ENCODE measurements around the gene CTNNA2.

The CTNNA2 gene

GRCh38 chr2:80364524-80365212, 851.8 kb downstream of the CTNNA2 start:
- no peak overlapping the region for H3K4me3 ChIP-seq (ENCODE audit: extremely low read depth, insufficient read depth, low read length, poor library complexity, severe bottlenecking)
- H3K36me3 ChIP-seq (ENCODE audit: control insufficient read depth, insufficient read depth, low read length), result no peaks in the 10 kb centered on the region
- H3K9me3 ChIP-seq (ENCODE audit: control insufficient read depth, low read length), result no peaks in the 10 kb centered on the region
- H3K27ac ChIP-seq (ENCODE audit: low read depth, low read length, severe bottlenecking), result no peak overlapping the region
- WGBS, 2 experiments (ENCODE audit: insufficient coverage in 2 of 2), result 0 to 25% methylated on average over 1 to 2 of the region's 6 CpGs
- H3K4me1 ChIP-seq (ENCODE audit: control insufficient read depth, insufficient read depth, low read length, poor library complexity, severe bottlenecking), result peaks cover 9% of the 10 kb centered on the region

GRCh38 chr2:80365762-80366161, 852.9 kb downstream of the CTNNA2 start:
- Histone ChIP-seq H3K36me3 (ENCODE audit: control insufficient read depth, insufficient read depth, low read length) (no peaks in the 10 kb centered on the region), H3K27ac (ENCODE audit: low read depth, low read length, severe bottlenecking) (no peak overlapping the region), H3K4me1 (ENCODE audit: control insufficient read depth, insufficient read depth, low read length, poor library complexity, severe bottlenecking) (peaks cover 9% of the 10 kb centered on the region), H3K4me3 (ENCODE audit: extremely low read depth, insufficient read depth, low read length, poor library complexity, severe bottlenecking) (no peak overlapping the region), H3K9me3 (ENCODE audit: control insufficient read depth, low read length) (no peaks in the 10 kb centered on the region)
- 33% methylated on average over 1 of the region's 3 CpGs; no CpG with 5 or more reads in 1 of the 2 experiments for WGBS, 2 experiments (ENCODE audit: insufficient coverage in 2 of 2)

GRCh38 chr2:80370375-80371009, 857.6 kb downstream of the CTNNA2 start:
- H3K4me3 ChIP-seq (ENCODE audit: extremely low read depth, insufficient read depth, low read length, poor library complexity, severe bottlenecking), result no peak overlapping the region
- no peaks in the 10 kb centered on the region for H3K4me1 ChIP-seq (ENCODE audit: control insufficient read depth, insufficient read depth, low read length, poor library complexity, severe bottlenecking)
- no peak overlapping the region for H3K27ac ChIP-seq (ENCODE audit: low read depth, low read length, severe bottlenecking)
- 80% methylated on average over 1 of the region's 3 CpGs; no CpG with 5 or more reads in 1 of the 2 experiments for WGBS, 2 experiments (ENCODE audit: insufficient coverage in 2 of 2)
- H3K36me3 ChIP-seq (ENCODE audit: control insufficient read depth, insufficient read depth, low read length), result no peaks in the 10 kb centered on the region
- H3K9me3 ChIP-seq (ENCODE audit: control insufficient read depth, low read length), result no peaks in the 10 kb centered on the region

GRCh38 chr2:80374105-80374504, 861.3 kb downstream of the CTNNA2 start:
- H3K4me1 ChIP-seq (ENCODE audit: control insufficient read depth, insufficient read depth, low read length, poor library complexity, severe bottlenecking), result no peaks in the 10 kb centered on the region
- WGBS, 2 experiments (ENCODE audit: insufficient coverage in 2 of 2), result no CpG with 5 or more reads among the region's 3 CpGs
- H3K4me3 ChIP-seq (ENCODE audit: extremely low read depth, insufficient read depth, low read length, poor library complexity, severe bottlenecking), result no peak overlapping the region
- no peak overlapping the region for H3K27ac ChIP-seq (ENCODE audit: low read depth, low read length, severe bottlenecking)
- no peaks in the 10 kb centered on the region for H3K36me3 ChIP-seq (ENCODE audit: control insufficient read depth, insufficient read depth, low read length)
- no peaks in the 10 kb centered on the region for H3K9me3 ChIP-seq (ENCODE audit: control insufficient read depth, low read length)

- no peaks in the 10 kb centered on the region for H3K36me3 ChIP-seq (ENCODE audit: control insufficient read depth, insufficient read depth, low read length)
- H3K4me1 ChIP-seq (ENCODE audit: control insufficient read depth, insufficient read depth, low read length, poor library complexity, severe bottlenecking), result no peaks in the 10 kb centered on the region
- no peaks in the 10 kb centered on the region for H3K9me3 ChIP-seq (ENCODE audit: control insufficient read depth, low read length)
- H3K27ac ChIP-seq (ENCODE audit: low read depth, low read length, severe bottlenecking), result no peak overlapping the region
- H3K4me3 ChIP-seq (ENCODE audit: extremely low read depth, insufficient read depth, low read length, poor library complexity, severe bottlenecking), result no peak overlapping the region
Observed at GRCh38 chr2:80377071-80377470, 864.2 kb downstream of the CTNNA2 start.

- no peak overlapping the region for H3K4me3 ChIP-seq (ENCODE audit: extremely low read depth, insufficient read depth, low read length, poor library complexity, severe bottlenecking)
- no peaks in the 10 kb centered on the region for H3K36me3 ChIP-seq (ENCODE audit: control insufficient read depth, insufficient read depth, low read length)
- H3K27ac ChIP-seq (ENCODE audit: low read depth, low read length, severe bottlenecking), result no peak overlapping the region
- H3K4me1 ChIP-seq (ENCODE audit: control insufficient read depth, insufficient read depth, low read length, poor library complexity, severe bottlenecking), result no peaks in the 10 kb centered on the region
- WGBS, 2 experiments (ENCODE audit: insufficient coverage in 2 of 2), result no CpG with 5 or more reads among the region's 3 CpGs
- no peaks in the 10 kb centered on the region for H3K9me3 ChIP-seq (ENCODE audit: control insufficient read depth, low read length)
Observed at GRCh38 chr2:80380736-80381135, 867.9 kb downstream of the CTNNA2 start.

- 96 to 97% methylated on average over 2 of the region's 3 CpGs for WGBS, 2 experiments (ENCODE audit: insufficient coverage in 2 of 2)
- Histone ChIP-seq H3K4me1 (ENCODE audit: control insufficient read depth, insufficient read depth, low read length, poor library complexity, severe bottlenecking) (no peaks in the 10 kb centered on the region), H3K27ac (ENCODE audit: low read depth, low read length, severe bottlenecking) (no peak overlapping the region), H3K36me3 (ENCODE audit: control insufficient read depth, insufficient read depth, low read length) (no peaks in the 10 kb centered on the region), H3K9me3 (ENCODE audit: control insufficient read depth, low read length) (no peaks in the 10 kb centered on the region), H3K4me3 (ENCODE audit: extremely low read depth, insufficient read depth, low read length, poor library complexity, severe bottlenecking) (no peak overlapping the region)
Observed at GRCh38 chr2:80381666-80382065, 868.8 kb downstream of the CTNNA2 start.

GRCh38 chr2:80392441-80392840, 879.6 kb downstream of the CTNNA2 start:
- no peaks in the 10 kb centered on the region for H3K9me3 ChIP-seq (ENCODE audit: control insufficient read depth, low read length)
- no peaks in the 10 kb centered on the region for H3K4me1 ChIP-seq (ENCODE audit: control insufficient read depth, insufficient read depth, low read length, poor library complexity, severe bottlenecking)
- no CpG with 5 or more reads among the region's 2 CpGs for WGBS, 2 experiments (ENCODE audit: insufficient coverage in 2 of 2)
- no peak overlapping the region for H3K27ac ChIP-seq (ENCODE audit: low read depth, low read length, severe bottlenecking)
- H3K36me3 ChIP-seq (ENCODE audit: control insufficient read depth, insufficient read depth, low read length), result no peaks in the 10 kb centered on the region
- H3K4me3 ChIP-seq (ENCODE audit: extremely low read depth, insufficient read depth, low read length, poor library complexity, severe bottlenecking), result no peak overlapping the region

- Histone ChIP-seq H3K9me3 (ENCODE audit: control insufficient read depth, low read length) (no peaks in the 10 kb centered on the region), H3K4me1 (ENCODE audit: control insufficient read depth, insufficient read depth, low read length, poor library complexity, severe bottlenecking) (no peaks in the 10 kb centered on the region), H3K4me3 (ENCODE audit: extremely low read depth, insufficient read depth, low read length, poor library complexity, severe bottlenecking) (no peak overlapping the region), H3K27ac (ENCODE audit: low read depth, low read length, severe bottlenecking) (no peak overlapping the region), H3K36me3 (ENCODE audit: control insufficient read depth, insufficient read depth, low read length) (no peaks in the 10 kb centered on the region)
- 75 to 90% methylated on average over 1 of the region's 1 CpG for WGBS, 2 experiments (ENCODE audit: insufficient coverage in 2 of 2)
Observed at GRCh38 chr2:80393991-80394390, 881.1 kb downstream of the CTNNA2 start.

GRCh38 chr2:80395251-80395650, 882.4 kb downstream of the CTNNA2 start:
- Histone ChIP-seq H3K27ac (ENCODE audit: low read depth, low read length, severe bottlenecking) (no peak overlapping the region), H3K9me3 (ENCODE audit: control insufficient read depth, low read length) (no peaks in the 10 kb centered on the region), H3K4me1 (ENCODE audit: control insufficient read depth, insufficient read depth, low read length, poor library complexity, severe bottlenecking) (no peaks in the 10 kb centered on the region), H3K4me3 (ENCODE audit: extremely low read depth, insufficient read depth, low read length, poor library complexity, severe bottlenecking) (no peak overlapping the region), H3K36me3 (ENCODE audit: control insufficient read depth, insufficient read depth, low read length) (no peaks in the 10 kb centered on the region)
- WGBS, 2 experiments (ENCODE audit: insufficient coverage in 2 of 2), result 86% methylated on average over 1 of the region's 1 CpG; no CpG with 5 or more reads in 1 of the 2 experiments

GRCh38 chr2:80396276-80396675, 883.4 kb downstream of the CTNNA2 start:
- Histone ChIP-seq H3K4me1 (ENCODE audit: control insufficient read depth, insufficient read depth, low read length, poor library complexity, severe bottlenecking) (no peaks in the 10 kb centered on the region), H3K4me3 (ENCODE audit: extremely low read depth, insufficient read depth, low read length, poor library complexity, severe bottlenecking) (no peak overlapping the region), H3K9me3 (ENCODE audit: control insufficient read depth, low read length) (no peaks in the 10 kb centered on the region), H3K27ac (ENCODE audit: low read depth, low read length, severe bottlenecking) (no peak overlapping the region), H3K36me3 (ENCODE audit: control insufficient read depth, insufficient read depth, low read length) (no peaks in the 10 kb centered on the region)

Measured in mesodermal cell (in vitro differentiated cells).